Inflammatory macrophage (primary cell): ENCODE results near the gene AHSA1.

Experiments used
- DNase-seq, 2 donors: peaks; one replicate each; pipeline ENCODE4 v3.0.0-alpha.2; 2020 to 2022

The AHSA1 gene

DNA sequence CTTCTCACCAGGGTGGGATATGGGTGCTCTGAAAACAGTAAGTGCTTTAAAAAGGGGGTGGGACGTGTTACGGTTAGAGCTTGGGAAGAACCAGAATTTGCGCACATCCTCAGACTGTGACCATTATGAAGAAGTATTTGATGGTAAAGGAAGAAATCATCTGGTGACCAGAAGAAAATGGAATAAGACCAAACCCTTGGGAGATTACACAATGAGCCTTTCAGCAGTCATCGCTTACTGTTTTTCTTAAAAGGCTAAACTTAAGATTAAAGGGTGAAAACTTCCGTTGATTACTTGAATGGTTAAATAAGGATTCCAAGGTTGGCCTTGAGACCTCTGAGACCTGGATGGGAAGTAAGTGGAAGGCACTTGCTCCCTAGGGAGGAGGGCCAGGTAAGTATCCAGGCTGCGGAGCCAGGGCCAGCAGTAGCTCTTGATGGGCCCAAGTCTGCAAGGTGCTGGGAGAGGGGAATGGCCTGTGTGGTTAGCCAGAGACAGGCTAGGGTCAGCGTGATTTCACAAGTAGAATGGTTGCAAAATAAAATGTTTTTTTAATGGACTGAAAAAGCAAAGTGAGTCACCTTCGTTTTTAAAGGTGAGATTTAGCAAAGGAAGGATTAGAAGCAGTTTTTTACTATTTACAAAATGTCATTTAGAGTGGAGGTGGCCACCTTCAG is 53.7 kb downstream of the AHSA1 start:
- no peak for DNase-seq

DNA sequence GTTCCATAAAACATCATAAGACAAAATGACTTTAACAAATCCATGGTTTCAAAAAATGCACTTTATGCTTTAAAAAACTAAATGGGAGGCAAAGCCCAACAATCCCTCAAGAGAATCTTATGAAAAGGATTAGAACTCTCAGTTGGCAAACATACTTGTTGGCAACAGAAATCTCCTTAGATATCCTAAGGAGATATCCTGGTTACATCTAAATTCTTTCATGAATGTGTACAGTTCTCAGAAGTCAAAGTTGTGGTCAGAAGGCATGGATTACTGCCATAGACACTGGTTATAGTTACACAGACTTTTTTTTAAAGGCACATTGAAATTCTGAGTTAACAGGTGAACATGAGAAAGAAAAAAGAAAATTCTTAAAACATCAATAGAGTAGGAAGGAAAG is 58.2 kb downstream of the AHSA1 start:
- no peak for DNase-seq
